K562 (cell line): ENCODE results near the gene SLC38A2. TPM values are rescaled to one million over a fixed set of nuclear protein-coding genes. Genes with fewer than 3 reads are reported as not detected.
A peak's percentile ranks its signal among the peaks of the same experiment; 100 is the strongest.

Experiments
- AFF1 ChIP-seq, 2 experiments: fragments of 450-650 bp; IDR thresholded peaks; 2 replicates each; pipeline ENCODE4 v1.6.1; 2018; ENCODE audit warnings: mild to moderate bottlenecking in 2 of 2, low read depth in 1 of 2; ENCODE audit not compliant: partially characterized antibody in 2 of 2
- C11orf30 ChIP-seq: fragments of 450-650 bp; IDR thresholded peaks from 2 replicates; pipeline ENCODE4 v1.6.1; 2016; ENCODE audit warnings: low read depth, mild to moderate bottlenecking
- HEY1 ChIP-seq: fragments of 250-450 bp; sonication (Bioruptor Pico); IDR thresholded peaks from 2 replicates; pipeline ENCODE4 v1.5.0; 2020; ENCODE audit warnings: mild to moderate bottlenecking, moderate library complexity, borderline replicate concordance
- ILF3 ChIP-seq: fragments of 450-650 bp; IDR thresholded peaks from 2 replicates; pipeline ENCODE4 v1.6.1; 2018; ENCODE audit warnings: antibody characterized with exemption, mild to moderate bottlenecking, moderate library complexity, borderline replicate concordance
- MNT ChIP-seq, 2 experiments: fragments of 450-650 bp; conservative IDR thresholded peaks; 2 replicates each; pipeline ENCODE4 v1.6.1; 2017; ENCODE audit warnings: mild to moderate bottlenecking in 2 of 2, moderate library complexity in 2 of 2
- NR2C2 ChIP-seq, 2 experiments: fragments of 200-800 bp in 1 of 2; sonication (Bioruptor generic) in 1 of 2; sonication (generic) in 1 of 2; formaldehyde crosslinking in 1 of 2; IDR thresholded peaks; 2 replicates each; pipeline versions ENCODE4 v1.6.1 to v1.8.0; 2016 to 2022; ENCODE audit warnings: mild to moderate bottlenecking in 1 of 2, missing compliant biosample characterization in 1 of 2, missing genetic modification characterization in 1 of 2, missing genetic modification reagents in 1 of 2
- NR4A1 ChIP-seq, 2 experiments: fragments of 250-450 bp in 1 of 2; fragments of 450-650 bp in 1 of 2; sonication (Bioruptor Pico) in 1 of 2; IDR thresholded peaks; 2 replicates each; pipeline versions ENCODE4 v1.4.0 to v1.6.1; 2016 to 2020; ENCODE audit warnings: mild to moderate bottlenecking in 2 of 2, missing compliant biosample characterization in 1 of 2, missing genetic modification characterization in 1 of 2, moderate library complexity in 1 of 2
- POLR2G ChIP-seq: fragments of 200-400 bp; formaldehyde crosslinking; IDR thresholded peaks from 2 replicates; pipeline ENCODE4 v1.6.1; 2017; ENCODE audit warnings: low read depth, mild to moderate bottlenecking, antibody characterized with exemption, low read length, moderate library complexity
- PURB ChIP-seq: sonication (generic); formaldehyde crosslinking; IDR thresholded peaks from 2 replicates; pipeline ENCODE4 v1.9.0; 2021; ENCODE audit warnings: low read depth, mild to moderate bottlenecking, missing genetic modification reagents
- RHOXF2B ChIP-seq: fragments of 250-450 bp; sonication (Bioruptor Pico); conservative IDR thresholded peaks from 2 replicates; pipeline ENCODE4 v1.5.1; 2021
- SIX5 ChIP-seq, 2 experiments: IDR thresholded peaks; 2 replicates each; pipeline ENCODE4 v1.6.1; 2011; ENCODE audit warnings: low read length in 2 of 2, borderline replicate concordance in 1 of 2, low read depth in 1 of 2, mild to moderate bottlenecking in 1 of 2, moderate library complexity in 1 of 2; ENCODE audit not compliant: insufficient read depth in 1 of 2
- TRIM25 ChIP-seq: fragments of 450-650 bp; IDR thresholded peaks from 2 replicates; pipeline ENCODE4 v1.7.0; 2016; ENCODE audit warnings: borderline replicate concordance
- XRCC4 ChIP-seq: IDR thresholded peaks from one replicate; pipeline ENCODE4 v1.6.1; 2011; ENCODE audit not compliant: insufficient read depth, insufficient read length; ENCODE audit errors: extremely low read depth
- ZBTB34 ChIP-seq: fragments of 250-450 bp; sonication (Bioruptor Pico); IDR thresholded peaks from 2 replicates; pipeline ENCODE4 v1.8.0; 2021; ENCODE audit warnings: mild to moderate bottlenecking, moderate library complexity
- ZFX ChIP-seq: sonication (generic); formaldehyde crosslinking; IDR thresholded peaks from 2 replicates; pipeline ENCODE4 v1.8.0; 2022; ENCODE audit warnings: mild to moderate bottlenecking, missing genetic modification reagents, moderate library complexity
- ZNF174 ChIP-seq: fragments of 250-450 bp; sonication (Bioruptor Pico); IDR thresholded peaks from 2 replicates; pipeline ENCODE4 v1.4.0; 2020; ENCODE audit warnings: mild to moderate bottlenecking
- ZNF316 ChIP-seq: fragments of 450-650 bp; IDR thresholded peaks from 2 replicates; pipeline ENCODE4 v1.6.1; 2016
- polyA plus RNA-seq, 8 experiments: library from polyadenylated mRNA; depleted of rRNA in 4 of 8; stranded (reverse) in 5 of 8; unstranded in 3 of 8; fragments of >200 nt; fragmentation: Nextera tagmentation in 2 of 8; fragmentation: Illumina TruSeq in 1 of 8; extraction: Ambion mirVana in 2 of 8; extraction: Trizol in 1 of 8; gene quantifications; 2 replicates each; pipeline versions ENCODE4 v1.2.1 to v1.2.3, GENCODE V29; 2011 to 2014; ENCODE audit warnings: inconsistent platforms in 1 of 8, missing spikeins in 1 of 8
- total RNA-seq, 7 experiments: library from RNA; depleted of rRNA in 6 of 7; stranded (reverse); fragments of >200 nt in 6 of 7; fragmentation: Illumina TruSeq in 2 of 7; extraction: Trizol in 2 of 7; gene quantifications; 2 replicates each; pipeline versions ENCODE4 v1.2.1 to v1.2.3, GENCODE V29; 2011 to 2021; ENCODE audit warnings: low replicate concordance in 1 of 7

Gene SLC38A2
- total and polyA plus RNA-seq, 9 of the 15 experiments (the other 6 are each of a cell fraction or from before 2014, with no cell fraction given): 98.7 to 292 (median 143) TPM

GRCh38 chr12:46371718-46372543, 642 bp downstream of the SLC38A2 start (continued):
- TF ChIP-seq AFF1 (IDR thresholded peaks at IDR 0.05; ENCODE audit: low read depth in 1 of 2, partially characterized antibody in 2 of 2): peak in 1 of 2 experiments; percentile 61
- no peak for TF ChIP-seq TRIM25
- TF ChIP-seq HEY1 (CRISPR knock-in tag): no peak
- no peak for TF ChIP-seq RHOXF2B (CRISPR knock-in tag)
- no peak for TF ChIP-seq ZBTB34 (CRISPR knock-in tag)
- peak; percentile 86 for TF ChIP-seq POLR2G
- peak in 1 of 2 experiments; percentile 3; a peak in 2 of 4 replicates for TF ChIP-seq MNT (conservative IDR thresholded peaks at IDR 0.05)
- no peak for TF ChIP-seq XRCC4
- TF ChIP-seq ZNF316: no peak
- TF ChIP-seq SIX5 (IDR thresholded peaks at IDR 0.05; ENCODE audit: borderline replicate concordance in 1 of 2, insufficient read depth in 1 of 2, low read depth in 1 of 2, low read length in 2 of 2): no peak
- no peak for TF ChIP-seq NR4A1 (CRISPR knock-in tag; IDR thresholded peaks at IDR 0.05)
- no peak for TF ChIP-seq NR4A1 (tag; IDR thresholded peaks at IDR 0.05)
- no peak; the same call in 1 of the 2 replicates for TF ChIP-seq NR2C2 (CRISPR knock-in tag; IDR thresholded peaks at IDR 0.05)
- no peak for TF ChIP-seq NR2C2 (tag; IDR thresholded peaks at IDR 0.05)
- no peak for TF ChIP-seq C11orf30
- peak; percentile 35; the same call in 1 of the 2 replicates for TF ChIP-seq ZFX (CRISPR knock-in tag)
- TF ChIP-seq ZNF174 (CRISPR knock-in tag): no peak
- TF ChIP-seq ILF3: no peak
- TF ChIP-seq PURB (CRISPR knock-in tag): no peak
